ENCODE data around the gene LGI1.

GRCh38 chr10:93777092-93777491, 19.4 kb downstream of the LGI1 start:
- TF ChIP-seq YY1 (IDR thresholded peaks at IDR 0.05; ENCODE audit: insufficient read depth, insufficient read length) (no peak), SUZ12 (IDR thresholded peaks at IDR 0.05; ENCODE audit: extremely low read depth, insufficient read depth, insufficient read length) (no peak), ZNF274 (IDR thresholded peaks at IDR 0.05; ENCODE audit: low read depth, low read length) (no peak)

Data from NT2/D1 (cell line).